ENCODE data around the gene PTGFR. TPM values are rescaled to one million over a fixed set of nuclear protein-coding genes. Genes with fewer than 3 reads are reported as not detected.

Gene PTGFR
- 10 to 100 TPM in 1 of 4 donors, 1 to 10 TPM in 2, under 1 TPM in 1; 0.48 to 13.6 (median 2.6) TPM for total RNA-seq

GRCh38 chr1:78490861-78491450, at the start of gene PTGFR:
PTGFR (plus strand) TSS chr1:78490974; CDS start chr1:78492744, 1,770 bp downstream.
- DNase-seq (ENCODE audit: low spot score) (no peak), ATAC-seq (ENCODE audit: low FRiP score) (peak; percentile 84)
- TF ChIP-seq CTCF (IDR thresholded peaks at IDR 0.05) = no peak

DNA sequence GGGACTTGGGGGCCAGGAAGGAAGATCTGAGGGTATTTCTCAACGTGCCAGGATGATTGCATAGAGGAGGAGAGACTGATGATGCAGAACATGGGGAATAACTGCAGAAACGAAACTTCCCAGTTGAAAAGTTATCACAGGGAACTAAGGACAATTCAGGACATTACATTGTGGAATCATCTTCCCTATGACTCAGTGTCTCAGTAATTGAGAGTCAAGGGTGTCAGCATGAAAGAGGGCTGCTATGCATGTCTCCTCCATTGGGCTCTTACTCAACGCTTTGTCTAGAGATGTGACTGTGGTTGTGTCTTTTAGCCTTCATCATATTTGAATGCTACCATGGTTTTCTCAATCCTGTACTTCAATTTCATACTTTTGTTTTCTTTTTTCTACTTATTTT, 48.9 kb upstream of the PTGFR start:
- ATAC-seq (ENCODE audit: low FRiP score) = no peak
- no peak for TF ChIP-seq CTCF (IDR thresholded peaks at IDR 0.05)
- DNase-seq (ENCODE audit: low spot score) = no peak

DNA sequence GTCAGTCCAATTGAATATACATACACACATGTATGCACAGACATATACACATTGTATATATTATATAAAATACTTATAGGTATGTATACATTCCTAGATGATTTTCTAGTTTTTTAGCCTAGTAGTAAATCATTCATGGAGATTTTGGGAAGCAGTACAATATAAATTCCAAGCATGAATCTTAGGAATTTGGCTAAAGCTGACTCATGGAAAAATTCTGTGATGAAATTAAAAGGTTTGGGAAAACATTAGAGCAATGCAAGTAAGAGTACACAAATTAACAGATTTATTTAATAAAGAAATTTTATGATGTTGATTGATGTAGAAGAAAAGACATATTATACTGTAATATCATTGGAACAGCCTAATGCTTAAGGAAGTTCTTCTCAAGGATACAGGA, 43.7 kb upstream of the PTGFR start:
- no peak for TF ChIP-seq CTCF (IDR thresholded peaks at IDR 0.05)
- ATAC-seq (ENCODE audit: low FRiP score) (no peak), DNase-seq (ENCODE audit: low spot score) (no peak)

DNA sequence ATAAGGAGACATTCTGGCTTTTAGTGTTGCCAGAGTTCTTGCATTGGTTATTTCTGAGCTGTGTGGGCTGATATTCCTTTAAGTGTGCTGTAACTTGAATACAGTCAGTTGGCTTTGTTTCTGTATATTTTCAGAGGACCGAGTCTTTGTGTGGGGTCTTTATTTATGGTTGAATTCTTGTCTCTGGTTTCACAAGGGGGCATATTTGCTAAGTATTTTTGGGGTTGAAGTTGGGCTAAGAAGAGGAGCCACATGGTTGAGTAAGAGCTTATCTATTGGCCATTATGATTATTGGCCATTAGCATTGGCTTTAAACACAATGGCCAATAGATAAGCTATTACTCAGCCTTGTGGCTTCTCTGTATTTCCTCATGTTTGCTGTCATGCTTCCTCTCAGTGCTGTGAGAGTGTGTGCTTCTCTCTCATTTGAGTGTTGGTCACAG, 26.3 kb upstream of the PTGFR start:
- no peak for DNase-seq (ENCODE audit: low spot score)
- ATAC-seq (ENCODE audit: low FRiP score) = no peak
- TF ChIP-seq CTCF (IDR thresholded peaks at IDR 0.05) = no peak

GRCh38 chr1:78465143-78465542, 25.6 kb upstream of the PTGFR start:
- DNase-seq (ENCODE audit: low spot score) = no peak
- ATAC-seq (ENCODE audit: low FRiP score) = no peak
- TF ChIP-seq CTCF (IDR thresholded peaks at IDR 0.05) = no peak

DNA sequence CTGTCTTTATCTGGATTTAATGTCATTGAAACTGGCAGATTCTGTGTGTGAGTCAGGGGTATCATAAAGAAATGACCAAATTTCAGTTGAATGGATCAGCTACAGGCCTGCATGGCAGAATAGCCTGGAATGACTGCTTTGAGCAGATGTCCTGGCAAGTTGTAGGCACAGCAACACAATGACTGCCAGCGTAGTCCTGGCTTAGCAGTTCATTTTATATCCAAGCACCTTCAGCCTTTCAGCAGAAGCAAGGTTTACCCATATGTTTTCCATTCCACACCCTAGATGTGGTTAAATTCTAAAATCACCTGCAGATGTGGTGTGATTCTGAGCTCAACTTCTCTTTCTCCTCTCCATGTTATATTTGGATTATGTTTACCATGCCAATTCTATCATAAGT, 22.3 kb upstream of the PTGFR start:
- no peak for TF ChIP-seq CTCF (IDR thresholded peaks at IDR 0.05)
- ATAC-seq (ENCODE audit: low FRiP score) (no peak), DNase-seq (ENCODE audit: low spot score) (no peak)

- DNase-seq (ENCODE audit: low spot score) = no peak
- no peak for TF ChIP-seq CTCF (IDR thresholded peaks at IDR 0.05)
- no peak for ATAC-seq (ENCODE audit: low FRiP score)
Measured at GRCh38 chr1:78469576-78469975, 21.2 kb upstream of the PTGFR start.

Data from omental fat pad (tissue), 4 donors.